ENCODE measurements around the gene PRRT2.
A peak's percentile ranks its signal among the peaks of the same experiment; 100 is the strongest.

DNA sequence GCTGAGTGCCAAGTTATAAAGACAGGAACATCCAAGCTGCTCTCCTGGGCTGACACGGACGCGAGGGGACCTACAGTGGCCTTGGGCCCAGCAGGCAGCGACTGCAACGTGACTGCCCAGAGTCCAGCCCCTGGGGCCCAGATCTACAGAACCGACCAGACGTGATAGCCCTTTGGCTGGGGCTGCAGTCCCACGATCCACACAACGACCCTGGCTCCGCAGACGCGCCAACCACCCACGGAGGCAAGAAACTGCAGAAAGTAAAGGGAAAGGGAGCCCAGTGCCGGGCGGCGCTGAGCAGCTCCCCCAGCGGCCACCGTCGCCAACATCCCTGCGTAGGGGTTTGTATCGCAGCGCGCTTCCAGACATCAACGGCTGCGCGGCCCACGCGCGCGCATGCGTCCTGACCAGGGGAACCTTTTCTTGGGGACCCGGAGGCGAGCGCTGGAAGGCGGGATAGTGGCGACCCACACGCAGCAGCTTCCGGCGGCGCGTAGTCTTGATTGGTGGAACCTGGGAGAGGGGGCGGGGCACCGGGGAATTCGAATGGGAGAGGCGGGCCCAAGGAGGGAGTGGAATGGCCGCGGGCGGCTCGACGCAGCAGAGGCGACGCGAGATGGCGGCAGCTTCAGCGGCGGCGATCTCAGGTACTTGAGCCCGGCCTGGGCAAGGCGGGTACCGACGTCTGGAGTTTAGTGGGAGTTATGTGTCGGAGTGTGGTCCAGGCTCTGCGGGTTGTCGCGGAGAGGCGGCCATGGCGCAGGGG, 21.6 kb upstream of the PRRT2 start, which contains the start of gene KIF22:
- TF ChIP-seq POLR2A (IDR thresholded peaks at IDR 0.05; ENCODE audit: low read depth) (peak; percentile 43), EP300 (IDR thresholded peaks at IDR 0.05) (no peak)
- TF ChIP-seq, protein P1, sequence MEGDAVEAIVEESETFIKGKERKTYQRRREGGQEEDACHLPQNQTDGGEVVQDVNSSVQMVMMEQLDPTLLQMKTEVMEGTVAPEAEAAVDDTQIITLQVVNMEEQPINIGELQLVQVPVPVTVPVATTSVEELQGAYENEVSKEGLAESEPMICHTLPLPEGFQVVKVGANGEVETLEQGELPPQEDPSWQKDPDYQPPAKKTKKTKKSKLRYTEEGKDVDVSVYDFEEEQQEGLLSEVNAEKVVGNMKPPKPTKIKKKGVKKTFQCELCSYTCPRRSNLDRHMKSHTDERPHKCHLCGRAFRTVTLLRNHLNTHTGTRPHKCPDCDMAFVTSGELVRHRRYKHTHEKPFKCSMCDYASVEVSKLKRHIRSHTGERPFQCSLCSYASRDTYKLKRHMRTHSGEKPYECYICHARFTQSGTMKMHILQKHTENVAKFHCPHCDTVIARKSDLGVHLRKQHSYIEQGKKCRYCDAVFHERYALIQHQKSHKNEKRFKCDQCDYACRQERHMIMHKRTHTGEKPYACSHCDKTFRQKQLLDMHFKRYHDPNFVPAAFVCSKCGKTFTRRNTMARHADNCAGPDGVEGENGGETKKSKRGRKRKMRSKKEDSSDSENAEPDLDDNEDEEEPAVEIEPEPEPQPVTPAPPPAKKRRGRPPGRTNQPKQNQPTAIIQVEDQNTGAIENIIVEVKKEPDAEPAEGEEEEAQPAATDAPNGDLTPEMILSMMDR (IDR thresholded peaks at IDR 0.05): peak; percentile 60 to 84 (median 83)
